ENCODE measurements around the gene SSBP3.
"Not testable (repeated sequence)": the region's sequence is repeated elsewhere in the genome, so short reads cannot be mapped to it uniquely, and the experiment has no call there.

SSBP3 gene

DNA sequence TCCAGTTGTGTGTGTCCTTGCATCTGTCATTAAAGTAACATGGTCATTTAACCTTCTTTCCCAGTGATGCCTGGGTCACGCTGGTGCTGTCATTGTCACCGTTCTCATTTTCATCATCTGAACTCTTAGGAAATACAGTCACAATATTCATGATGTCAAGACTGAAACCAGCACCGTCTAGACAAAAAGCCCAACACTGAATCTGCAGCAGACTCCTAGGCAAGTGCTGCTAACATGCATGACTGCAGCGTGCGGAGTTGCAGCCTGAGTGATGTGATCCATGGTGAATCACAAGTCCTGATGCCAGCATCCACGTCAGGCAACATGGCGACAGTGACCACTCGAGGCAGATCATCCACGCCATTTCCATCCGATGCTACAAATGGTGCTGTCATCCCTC, 168.6 kb downstream of the SSBP3 start:
- H3K36me3 ChIP-seq (ENCODE audit: insufficient read depth, low read length): peaks cover 61% of the 10 kb centered on the region
- H3K27me3 ChIP-seq (ENCODE audit: insufficient read depth, low read length): no peaks in the 10 kb centered on the region
- H3K9me3 ChIP-seq (ENCODE audit: low read length): no peaks in the 10 kb centered on the region
- H2AFZ ChIP-seq (ENCODE audit: low read depth, low read length): no peak overlapping the region
- no peaks in the 10 kb centered on the region for H3K4me1 ChIP-seq (ENCODE audit: insufficient read depth, low read length)
- no peak overlapping the region for H3K4me3 ChIP-seq (ENCODE audit: low read length)

DNA sequence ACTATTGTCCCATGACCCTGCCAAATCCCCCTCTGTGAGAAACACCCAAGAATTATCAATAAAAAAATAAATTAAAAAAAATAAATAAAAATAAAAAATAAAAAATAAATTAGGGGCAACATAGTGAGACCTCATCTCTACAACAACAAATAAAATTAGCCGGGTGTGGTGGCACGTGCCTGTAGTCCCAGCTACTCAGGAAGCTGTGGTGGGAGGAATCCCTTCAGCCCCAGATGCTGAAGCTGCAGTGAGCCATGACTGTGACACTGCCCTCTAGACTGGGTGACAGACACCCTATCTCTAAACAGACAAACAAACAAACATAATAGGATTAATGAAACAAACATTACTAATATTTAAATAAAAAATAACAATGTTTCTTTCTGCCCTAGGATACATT, 171.9 kb downstream of the SSBP3 start:
- Histone ChIP-seq H3K4me3 (ENCODE audit: low read length) (no peak overlapping the region), H3K4me1 (ENCODE audit: insufficient read depth, low read length) (no peaks in the 10 kb centered on the region), H2AFZ (ENCODE audit: low read depth, low read length) (no peak overlapping the region), H3K36me3 (ENCODE audit: insufficient read depth, low read length) (peaks cover 54% of the 10 kb centered on the region), H3K9me3 (ENCODE audit: low read length) (no peaks in the 10 kb centered on the region), H3K27me3 (ENCODE audit: insufficient read depth, low read length) (no peaks in the 10 kb centered on the region)

DNA sequence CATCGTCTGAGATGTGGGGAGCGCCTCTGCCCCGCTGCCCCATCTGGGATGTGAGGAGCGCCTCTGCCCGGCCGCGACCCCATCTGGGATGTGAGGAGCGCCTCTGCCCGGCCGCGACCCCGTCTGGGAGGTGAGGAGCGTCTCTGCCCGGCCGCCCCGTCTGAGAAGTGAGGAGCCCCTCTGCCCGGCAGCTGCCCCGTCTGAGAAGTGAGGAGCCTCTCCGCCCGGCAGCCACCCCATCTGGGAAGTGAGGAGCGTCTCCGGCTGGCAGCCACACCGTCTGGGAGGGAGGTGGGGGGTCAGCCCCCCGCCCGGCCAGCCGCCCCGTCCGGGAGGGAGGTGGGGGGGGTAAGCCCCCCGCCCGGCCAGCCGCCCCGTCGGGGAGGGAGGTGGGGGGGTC, 173.0 kb downstream of the SSBP3 start:
- H3K27me3 ChIP-seq (ENCODE audit: insufficient read depth, low read length); H3K4me1 ChIP-seq (ENCODE audit: insufficient read depth, low read length); H3K9me3 ChIP-seq (ENCODE audit: low read length); H3K4me3 ChIP-seq (ENCODE audit: low read length); H2AFZ ChIP-seq (ENCODE audit: low read depth, low read length): not testable (repeated sequence)
- H3K36me3 ChIP-seq (ENCODE audit: insufficient read depth, low read length): peaks cover 49% of the 10 kb centered on the region

DNA sequence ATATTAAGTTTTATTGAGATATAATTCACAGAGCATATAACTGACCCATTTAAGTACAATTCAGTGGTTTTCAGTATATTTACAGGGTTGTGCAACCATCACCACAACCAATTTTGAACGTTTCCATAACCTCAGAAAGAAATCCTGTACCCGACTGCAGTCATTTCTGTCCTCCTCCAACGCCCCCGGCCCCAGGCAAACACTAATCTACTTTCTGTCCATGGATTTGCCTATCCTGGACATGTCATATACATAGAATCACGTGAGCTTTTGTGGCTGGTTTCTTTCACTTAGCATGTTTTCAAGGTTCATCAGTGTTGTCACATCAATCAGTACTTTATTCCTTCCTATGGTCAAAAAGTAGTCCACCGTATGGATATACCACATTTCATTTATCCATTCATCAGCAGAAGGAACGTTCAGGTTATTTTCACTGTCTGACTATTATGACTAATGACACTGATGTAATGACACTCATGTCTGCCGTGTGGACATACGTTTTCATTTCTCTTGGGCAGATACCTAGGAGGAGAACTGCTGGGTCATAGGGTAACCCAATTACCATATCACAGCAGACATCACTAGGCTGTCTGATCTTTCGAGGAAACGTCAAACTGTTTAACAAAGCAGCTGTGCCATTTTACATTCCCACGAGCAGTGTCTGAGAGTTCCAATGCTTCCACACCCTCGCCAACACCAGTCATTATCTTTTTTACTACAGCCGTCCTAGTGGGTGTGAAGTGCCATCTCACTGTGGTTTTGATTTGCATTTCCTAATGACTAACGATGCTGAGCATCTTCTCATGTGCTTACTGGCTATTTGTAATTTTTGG, 175.5 kb downstream of the SSBP3 start:
- Histone ChIP-seq H3K4me3 (ENCODE audit: low read length) (no peak overlapping the region), H3K27me3 (ENCODE audit: insufficient read depth, low read length) (no peaks in the 10 kb centered on the region), H3K9me3 (ENCODE audit: low read length) (no peaks in the 10 kb centered on the region), H2AFZ (ENCODE audit: low read depth, low read length) (no peak overlapping the region), H3K36me3 (ENCODE audit: insufficient read depth, low read length) (peaks cover 38% of the 10 kb centered on the region), H3K4me1 (ENCODE audit: insufficient read depth, low read length) (peaks cover 20% of the 10 kb centered on the region)

DNA sequence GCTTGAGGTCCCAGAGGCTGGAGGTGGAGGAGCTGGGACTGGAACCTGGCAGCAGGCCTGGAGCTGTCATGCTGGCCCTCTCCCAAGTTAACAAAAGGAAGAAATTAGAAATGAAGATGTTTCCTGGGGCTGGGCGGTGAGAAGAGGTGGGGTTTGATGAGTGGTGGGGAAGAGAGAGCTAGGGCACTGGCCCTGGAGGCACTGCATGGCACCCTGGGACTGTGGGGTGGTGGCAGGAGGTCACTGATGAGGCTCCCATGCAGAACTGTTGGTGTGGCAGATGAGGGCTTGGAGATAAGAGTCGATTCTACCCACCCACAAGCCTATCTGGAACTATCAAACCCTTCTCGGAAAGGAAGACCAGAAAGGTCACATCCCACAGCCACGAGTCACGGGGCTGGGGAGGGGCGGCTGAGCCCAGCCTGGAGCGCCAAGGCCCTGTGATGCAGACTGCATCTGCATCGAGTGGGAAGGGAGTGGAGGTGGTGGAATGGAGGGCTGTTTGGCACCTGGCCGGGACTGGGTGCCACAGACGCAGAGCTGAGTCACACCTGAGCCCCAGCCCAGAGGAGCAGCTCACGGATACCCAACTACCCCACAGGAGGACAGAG, 176.8 kb downstream of the SSBP3 start:
- Histone ChIP-seq H2AFZ (ENCODE audit: low read depth, low read length) (no peak overlapping the region), H3K36me3 (ENCODE audit: insufficient read depth, low read length) (peaks cover 38% of the 10 kb centered on the region), H3K4me1 (ENCODE audit: insufficient read depth, low read length) (peaks cover 20% of the 10 kb centered on the region), H3K27me3 (ENCODE audit: insufficient read depth, low read length) (no peaks in the 10 kb centered on the region), H3K9me3 (ENCODE audit: low read length) (no peaks in the 10 kb centered on the region), H3K4me3 (ENCODE audit: low read length) (no peak overlapping the region)

DNA sequence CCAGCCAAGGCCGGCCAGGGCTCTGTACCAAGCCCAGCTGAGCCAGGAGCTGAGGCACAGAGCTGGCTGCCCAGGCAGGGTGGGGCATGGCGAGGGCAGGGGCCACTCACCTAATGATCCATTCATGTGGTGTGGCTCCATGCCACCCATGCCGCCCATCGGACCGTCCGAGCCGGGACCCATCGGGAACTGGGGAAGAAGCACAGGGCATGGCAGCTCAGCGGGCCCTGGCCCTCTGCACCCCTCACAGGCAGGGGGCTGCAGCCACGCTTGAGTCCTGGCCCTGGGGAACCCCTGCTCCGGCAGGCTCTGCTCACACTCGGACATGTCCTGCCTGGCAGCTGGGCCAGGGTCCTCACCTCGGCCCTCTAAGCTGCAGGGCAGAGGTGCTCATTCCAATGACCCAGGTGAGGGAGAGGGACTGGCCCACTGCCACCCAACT, 177.5 kb downstream of the SSBP3 start:
- H2AFZ ChIP-seq (ENCODE audit: low read depth, low read length): no peak overlapping the region
- H3K4me3 ChIP-seq (ENCODE audit: low read length): no peak overlapping the region
- H3K36me3 ChIP-seq (ENCODE audit: insufficient read depth, low read length): peaks cover 38% of the 10 kb centered on the region
- no peaks in the 10 kb centered on the region for H3K9me3 ChIP-seq (ENCODE audit: low read length)
- H3K27me3 ChIP-seq (ENCODE audit: insufficient read depth, low read length): no peaks in the 10 kb centered on the region
- peaks cover 20% of the 10 kb centered on the region for H3K4me1 ChIP-seq (ENCODE audit: insufficient read depth, low read length)

DNA sequence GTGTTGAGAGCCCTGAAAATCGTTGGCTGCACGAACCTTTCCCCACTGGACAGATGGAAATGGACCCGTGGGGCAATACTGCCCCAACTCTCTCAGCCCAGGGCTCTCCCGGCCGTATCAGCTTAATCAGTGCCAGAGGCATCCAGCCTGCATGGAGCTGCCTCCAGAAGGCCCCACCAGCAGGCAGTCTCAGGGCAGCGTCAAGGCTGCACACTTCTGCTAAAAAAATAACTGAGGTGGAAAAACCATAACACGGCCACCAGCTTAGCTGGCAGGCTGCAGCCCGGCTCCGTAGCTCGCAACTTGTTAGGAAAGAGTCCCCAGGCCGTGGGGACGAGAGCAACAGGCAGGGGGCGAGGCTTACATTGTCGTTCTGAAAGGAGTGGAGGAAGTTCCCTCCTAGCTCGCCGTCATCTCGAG, 178.3 kb downstream of the SSBP3 start:
- peaks cover 38% of the 10 kb centered on the region for H3K36me3 ChIP-seq (ENCODE audit: insufficient read depth, low read length)
- no peaks in the 10 kb centered on the region for H3K9me3 ChIP-seq (ENCODE audit: low read length)
- H3K4me1 ChIP-seq (ENCODE audit: insufficient read depth, low read length): peaks cover 20% of the 10 kb centered on the region
- no peaks in the 10 kb centered on the region for H3K27me3 ChIP-seq (ENCODE audit: insufficient read depth, low read length)
- no peak overlapping the region for H3K4me3 ChIP-seq (ENCODE audit: low read length)
- H2AFZ ChIP-seq (ENCODE audit: low read depth, low read length): no peak overlapping the region

DNA sequence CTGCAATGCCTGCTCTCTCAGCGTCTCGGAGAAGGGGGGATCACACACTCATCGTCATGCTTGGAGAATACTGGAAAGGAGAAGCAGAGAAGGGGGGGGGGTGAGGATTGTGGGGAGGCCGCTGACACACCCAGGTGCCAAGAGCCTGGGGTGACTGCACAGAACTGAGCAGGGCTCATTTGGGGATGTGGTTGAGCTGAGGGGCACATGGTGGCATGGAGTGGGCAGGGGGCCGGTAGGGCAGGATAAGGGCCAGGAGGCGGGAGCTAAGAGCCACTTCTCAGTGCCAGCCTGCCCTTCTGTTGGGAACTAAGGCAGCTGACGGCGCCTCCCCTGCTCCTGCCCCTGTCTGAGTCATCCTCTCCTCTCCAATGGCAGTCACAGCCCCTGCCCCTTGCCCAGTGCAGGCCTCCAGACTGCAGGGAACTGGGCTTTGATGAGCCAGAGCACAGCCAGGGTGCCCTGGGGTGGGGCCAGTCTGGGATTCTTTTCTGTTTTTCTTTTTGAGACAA, 179.0 kb downstream of the SSBP3 start:
- Histone ChIP-seq H3K9me3 (ENCODE audit: low read length) (no peaks in the 10 kb centered on the region), H2AFZ (ENCODE audit: low read depth, low read length) (no peak overlapping the region), H3K36me3 (ENCODE audit: insufficient read depth, low read length) (peaks cover 37% of the 10 kb centered on the region), H3K4me3 (ENCODE audit: low read length) (no peak overlapping the region), H3K27me3 (ENCODE audit: insufficient read depth, low read length) (no peaks in the 10 kb centered on the region), H3K4me1 (ENCODE audit: insufficient read depth, low read length) (peaks cover 20% of the 10 kb centered on the region)

DNA sequence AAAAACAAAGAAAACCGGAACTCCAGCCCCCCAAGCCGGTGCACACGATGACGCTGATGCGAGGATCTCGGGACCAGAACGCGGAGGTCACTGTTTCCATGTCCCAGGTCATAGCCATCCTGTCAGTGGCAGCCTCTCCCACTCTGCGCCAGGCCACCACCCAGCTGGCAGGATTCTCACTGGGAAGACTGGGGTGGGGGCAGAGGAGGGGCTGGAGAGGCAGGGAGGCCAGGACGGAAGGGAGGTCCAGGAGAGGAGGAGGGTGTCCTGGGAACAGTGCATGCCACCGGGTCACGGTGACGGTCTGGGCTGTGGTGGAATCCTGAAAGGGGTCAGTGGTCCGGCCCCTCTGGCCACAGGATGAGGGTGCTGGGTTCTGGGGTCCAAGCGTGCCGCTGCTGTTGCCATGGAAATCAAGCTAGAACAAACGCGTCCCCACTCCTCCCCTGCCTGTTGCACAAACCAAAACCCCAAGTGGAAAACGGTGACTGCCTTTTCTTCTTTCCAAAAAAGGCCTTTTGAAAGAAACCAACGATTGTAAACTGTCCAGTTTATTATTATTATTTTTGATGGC, 180.1 kb downstream of the SSBP3 start:
- Histone ChIP-seq H3K36me3 (ENCODE audit: insufficient read depth, low read length) (peaks cover 32% of the 10 kb centered on the region), H2AFZ (ENCODE audit: low read depth, low read length) (no peak overlapping the region), H3K9me3 (ENCODE audit: low read length) (no peaks in the 10 kb centered on the region), H3K4me3 (ENCODE audit: low read length) (no peak overlapping the region), H3K4me1 (ENCODE audit: insufficient read depth, low read length) (peaks cover 20% of the 10 kb centered on the region), H3K27me3 (ENCODE audit: insufficient read depth, low read length) (no peaks in the 10 kb centered on the region)

DNA sequence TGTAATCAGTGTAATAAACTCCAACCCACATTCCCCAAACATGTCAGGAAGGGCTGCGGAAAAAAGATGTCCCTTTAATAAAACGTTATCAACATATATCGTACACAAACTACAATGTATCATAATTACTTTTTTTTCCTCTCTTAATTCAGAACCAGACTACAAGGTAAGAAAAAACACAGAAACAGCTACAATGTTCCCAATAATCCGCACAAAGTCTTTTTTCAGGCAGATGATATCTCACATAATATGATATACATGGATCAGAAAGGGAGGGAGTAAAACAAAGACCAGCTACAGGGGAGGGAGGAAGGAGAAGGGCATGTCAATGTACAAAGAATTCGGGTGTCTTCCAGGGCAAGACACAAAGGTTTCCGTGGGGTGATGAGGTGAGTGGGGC, 180.8 kb downstream of the SSBP3 start:
- Histone ChIP-seq H3K4me1 (ENCODE audit: insufficient read depth, low read length) (peaks cover 22% of the 10 kb centered on the region), H3K27me3 (ENCODE audit: insufficient read depth, low read length) (no peaks in the 10 kb centered on the region), H3K36me3 (ENCODE audit: insufficient read depth, low read length) (peaks cover 25% of the 10 kb centered on the region), H3K4me3 (ENCODE audit: low read length) (no peak overlapping the region), H3K9me3 (ENCODE audit: low read length) (no peaks in the 10 kb centered on the region), H2AFZ (ENCODE audit: low read depth, low read length) (no peak overlapping the region)

DNA sequence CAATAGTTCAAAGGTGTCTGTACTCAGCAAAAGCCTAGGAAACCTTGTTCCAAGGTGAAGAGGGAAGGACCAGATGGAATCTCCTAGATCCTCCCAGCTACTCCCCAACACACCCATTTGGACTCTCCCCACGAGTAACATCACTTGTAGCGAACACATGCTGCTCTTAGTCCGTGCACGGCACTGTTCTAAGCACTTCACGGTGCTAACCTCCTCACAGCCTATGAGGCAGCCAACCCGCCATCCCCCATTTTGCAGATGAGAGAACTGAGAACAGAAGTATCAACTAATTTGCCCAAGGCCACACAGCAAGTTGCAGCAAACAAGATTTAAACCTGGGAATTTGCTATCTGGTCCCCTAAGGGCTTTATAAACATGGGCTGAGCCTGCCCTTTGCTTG, 182.0 kb downstream of the SSBP3 start:
- Histone ChIP-seq H3K9me3 (ENCODE audit: low read length) (no peaks in the 10 kb centered on the region), H3K27me3 (ENCODE audit: insufficient read depth, low read length) (no peaks in the 10 kb centered on the region), H3K4me1 (ENCODE audit: insufficient read depth, low read length) (peaks cover 25% of the 10 kb centered on the region), H2AFZ (ENCODE audit: low read depth, low read length) (no peak overlapping the region), H3K4me3 (ENCODE audit: low read length) (no peak overlapping the region), H3K36me3 (ENCODE audit: insufficient read depth, low read length) (peaks cover 22% of the 10 kb centered on the region)

DNA sequence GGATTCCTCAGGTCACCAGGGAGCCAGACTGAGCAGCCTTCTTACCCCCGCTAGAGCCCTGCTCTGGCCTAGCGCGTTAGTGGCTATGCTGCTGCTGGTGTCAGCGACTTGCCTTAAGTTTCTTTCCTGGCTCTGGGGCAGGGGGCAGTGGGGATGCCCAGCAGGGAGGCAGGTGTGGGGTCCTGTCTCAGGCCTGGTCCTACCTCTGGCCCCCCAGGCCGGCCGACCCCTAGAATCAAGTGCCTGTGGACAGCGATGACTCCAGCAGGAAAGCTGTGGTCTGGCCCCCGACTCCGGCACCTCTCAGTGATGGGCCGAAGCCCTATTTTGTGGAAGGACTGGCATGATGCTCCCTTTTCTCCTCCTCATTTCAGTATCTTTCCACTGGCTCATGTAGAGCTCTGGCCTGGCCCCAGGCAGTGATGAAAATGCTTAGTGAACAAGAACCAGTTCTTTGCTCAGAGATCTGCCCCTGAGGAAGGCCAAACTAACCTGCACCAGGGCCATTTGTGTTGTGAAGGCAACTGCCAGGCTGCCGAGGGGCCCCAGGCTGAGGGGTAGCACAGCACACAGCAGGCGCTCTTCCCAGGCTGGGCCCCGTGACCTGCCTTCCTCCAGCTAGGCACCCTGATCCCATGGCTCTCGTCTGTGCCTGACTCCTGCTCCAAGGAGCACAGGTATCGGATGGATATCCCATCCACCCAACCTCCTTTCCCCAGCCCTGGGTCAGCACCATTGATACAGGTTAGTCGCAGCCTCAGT, 182.6 kb downstream of the SSBP3 start:
- H3K36me3 ChIP-seq (ENCODE audit: insufficient read depth, low read length): peaks cover 25% of the 10 kb centered on the region
- no peak overlapping the region for H2AFZ ChIP-seq (ENCODE audit: low read depth, low read length)
- H3K27me3 ChIP-seq (ENCODE audit: insufficient read depth, low read length): no peaks in the 10 kb centered on the region
- no peak overlapping the region for H3K4me3 ChIP-seq (ENCODE audit: low read length)
- no peaks in the 10 kb centered on the region for H3K9me3 ChIP-seq (ENCODE audit: low read length)
- H3K4me1 ChIP-seq (ENCODE audit: insufficient read depth, low read length): peaks cover 25% of the 10 kb centered on the region

DNA sequence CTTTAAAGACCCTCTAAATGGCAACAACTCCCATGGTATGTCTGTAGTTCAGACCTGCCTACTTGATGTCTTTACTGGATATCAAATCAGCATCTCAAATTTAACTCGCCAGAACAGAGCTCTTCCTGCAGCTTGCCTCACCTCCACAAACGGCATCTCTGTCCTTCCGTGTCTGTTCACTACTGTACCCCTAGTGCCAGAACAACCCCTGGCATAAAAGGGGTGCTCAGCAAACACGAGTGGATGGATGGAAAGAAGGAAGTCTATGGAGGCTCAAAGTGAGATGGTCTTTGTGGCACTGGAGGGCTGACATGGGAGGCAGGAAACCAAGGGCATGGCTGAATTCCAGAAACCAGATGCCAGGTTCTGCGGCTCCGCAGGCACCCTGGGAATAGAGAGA, 183.5 kb downstream of the SSBP3 start:
- Histone ChIP-seq H3K36me3 (ENCODE audit: insufficient read depth, low read length) (peaks cover 26% of the 10 kb centered on the region), H3K9me3 (ENCODE audit: low read length) (no peaks in the 10 kb centered on the region), H3K4me1 (ENCODE audit: insufficient read depth, low read length) (peaks cover 20% of the 10 kb centered on the region), H3K27me3 (ENCODE audit: insufficient read depth, low read length) (no peaks in the 10 kb centered on the region), H3K4me3 (ENCODE audit: low read length) (no peak overlapping the region), H2AFZ (ENCODE audit: low read depth, low read length) (no peak overlapping the region)
